Gastroesophageal sphincter (tissue), 3 donors: ENCODE data around the gene KRTAP20-2.

ENCODE experiments used
- EP300 ChIP-seq: sonication (generic); formaldehyde crosslinking; IDR thresholded peaks from one replicate; pipeline ENCODE4 v1.6.1; 2017; ENCODE audit warnings: antibody characterized with exemption, mild to moderate bottlenecking
- POLR2A ChIP-seq, 2 donors: fragments of 450-650 bp; IDR thresholded peaks; one replicate each; pipeline ENCODE4 v1.6.1; 2017; ENCODE audit warnings: antibody characterized with exemption in 2 of 2, mild to moderate bottlenecking in 2 of 2, moderate library complexity in 1 of 2
- TF ChIP-seq, protein P1 (sequence below), 4 experiments: fragments of 200-600 bp in 2 of 4; fragments of 450-650 bp in 2 of 4; sonication (generic) in 1 of 4; IDR thresholded peaks; one replicate each; pipeline ENCODE4 v1.5.1; 2017 to 2019; ENCODE audit warnings: antibody characterized with exemption in 4 of 4, mild to moderate bottlenecking in 2 of 4, moderate library complexity in 2 of 4

DNA sequence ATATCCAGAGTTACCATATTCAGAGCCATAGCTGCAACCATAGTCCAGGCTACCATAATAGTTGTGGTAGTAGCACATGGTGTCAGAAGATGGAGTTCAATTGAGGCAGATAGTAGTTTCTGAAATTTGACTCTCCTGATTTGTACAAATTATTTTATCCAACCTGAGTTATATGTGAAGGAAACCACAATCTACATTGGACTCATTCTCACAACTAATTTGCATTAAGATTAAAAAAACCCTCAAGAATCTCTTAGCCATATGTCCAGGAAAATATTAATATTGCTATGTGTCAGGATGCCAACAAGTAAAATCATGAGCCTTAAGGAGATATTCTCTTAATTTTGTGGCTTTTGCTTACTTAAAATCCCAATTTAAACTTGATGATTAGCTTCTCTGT lies 44.7 kb upstream of the KRTAP20-2 start, which contains the start of gene KRTAP22-2:
- no peak for TF ChIP-seq EP300
- TF ChIP-seq, protein P1, sequence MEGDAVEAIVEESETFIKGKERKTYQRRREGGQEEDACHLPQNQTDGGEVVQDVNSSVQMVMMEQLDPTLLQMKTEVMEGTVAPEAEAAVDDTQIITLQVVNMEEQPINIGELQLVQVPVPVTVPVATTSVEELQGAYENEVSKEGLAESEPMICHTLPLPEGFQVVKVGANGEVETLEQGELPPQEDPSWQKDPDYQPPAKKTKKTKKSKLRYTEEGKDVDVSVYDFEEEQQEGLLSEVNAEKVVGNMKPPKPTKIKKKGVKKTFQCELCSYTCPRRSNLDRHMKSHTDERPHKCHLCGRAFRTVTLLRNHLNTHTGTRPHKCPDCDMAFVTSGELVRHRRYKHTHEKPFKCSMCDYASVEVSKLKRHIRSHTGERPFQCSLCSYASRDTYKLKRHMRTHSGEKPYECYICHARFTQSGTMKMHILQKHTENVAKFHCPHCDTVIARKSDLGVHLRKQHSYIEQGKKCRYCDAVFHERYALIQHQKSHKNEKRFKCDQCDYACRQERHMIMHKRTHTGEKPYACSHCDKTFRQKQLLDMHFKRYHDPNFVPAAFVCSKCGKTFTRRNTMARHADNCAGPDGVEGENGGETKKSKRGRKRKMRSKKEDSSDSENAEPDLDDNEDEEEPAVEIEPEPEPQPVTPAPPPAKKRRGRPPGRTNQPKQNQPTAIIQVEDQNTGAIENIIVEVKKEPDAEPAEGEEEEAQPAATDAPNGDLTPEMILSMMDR (IDR thresholded peaks at IDR 0.05) = no peak
- TF ChIP-seq POLR2A (IDR thresholded peaks at IDR 0.05) = no peak
